Measurements from ENCODE around the gene EFNA4. TPM values are rescaled to one million over a fixed set of nuclear protein-coding genes. Genes with fewer than 3 reads are reported as not detected.

Gene EFNA4
- total and polyA plus RNA-seq, 9 of the 15 experiments (the other 6 are each of a cell fraction or from before 2014, with no cell fraction given) = 0.68 to 7.4 (median 6.1) TPM

DNA sequence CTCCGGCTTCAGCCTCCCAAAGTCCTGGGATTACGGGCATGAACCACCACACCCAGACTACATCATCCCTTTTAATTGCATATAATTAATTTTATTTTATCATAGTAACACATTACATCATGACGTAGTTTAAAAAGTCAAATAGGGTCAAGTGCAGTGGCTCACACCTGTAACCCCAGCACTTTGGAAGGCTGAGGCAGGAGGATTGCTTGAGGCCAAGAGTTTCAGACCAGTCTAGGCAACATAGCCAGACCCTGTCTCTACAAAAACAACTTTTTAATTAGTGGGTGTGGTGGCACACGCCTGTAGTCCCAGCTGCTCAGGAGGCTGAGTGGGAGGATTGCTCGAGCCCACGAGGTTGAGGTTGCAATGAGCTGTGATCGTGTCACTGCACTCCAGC lies 35.8 kb downstream of the EFNA4 start:
- H3K4me3 ChIP-seq = no peak overlapping the region
- 30% methylated on average over 7 of the region's 7 CpGs for WGBS (ENCODE audit: insufficient coverage, low coverage, missing lambda C conversion rate)
- no peaks in the 10 kb centered on the region for H3K9me3 ChIP-seq (replicated peaks; ENCODE audit: control insufficient read depth, insufficient read depth, low read depth, low read length)
- H3K4me2 ChIP-seq (ENCODE audit: insufficient read depth, low read length) = no peak overlapping the region
- no peak overlapping the region for H2AFZ ChIP-seq (ENCODE audit: low read depth, low read length)
- H3K27ac ChIP-seq (ENCODE audit: extremely low read depth, low read depth, low read length) = no peak overlapping the region
- no peak for FAIRE-seq
- intact Hi-C loops (cut with micrococcal nuclease) (loop anchor here (10.0 kb wide), 1 partner anchor 495 kb away; no protein-coding TSS in a partner anchor), in situ Hi-C loops (cut with MboI) (loop anchor here (10.0 kb wide), 1 partner anchor 495 kb away; no protein-coding TSS in a partner anchor)
- CTCF ChIA-PET (ENCODE audit: low intra/inter-chr PET ratio) = no interaction called here
- POLR2A ChIA-PET = no interaction called here
- no peak overlapping the region for H3K9ac ChIP-seq (ENCODE audit: insufficient read depth in 1 of 2, low read depth in 2 of 2, low read length in 2 of 2)
- no peaks in the 10 kb centered on the region for H3K9me1 ChIP-seq (ENCODE audit: control insufficient read depth, insufficient read depth, low read length)
- no peaks in the 10 kb centered on the region for H4K20me1 ChIP-seq (replicated peaks; ENCODE audit: control insufficient read depth, insufficient read depth, low read length)
- DNase-seq (ENCODE audit: extremely low read depth in 1 of 4, low spot score in 3 of 4) = no peak
- H3K36me3 ChIP-seq (ENCODE audit: control insufficient read depth, insufficient read depth, low read length) = no peaks in the 10 kb centered on the region
- BruUV-seq (replicated peaks) = no TSS peak
- no peaks in the 10 kb centered on the region; a peak in 2 of 5 replicates for H3K4me1 ChIP-seq (replicated peaks in 1 of 2; ENCODE audit: control insufficient read depth in 2 of 2, insufficient read depth in 2 of 2, low read length in 2 of 2)
- peaks cover 0 to 3% of the 10 kb centered on the region in 2 experiments; a peak in 1 of 5 replicates for H3K27me3 ChIP-seq (ENCODE audit: control insufficient read depth in 2 of 2, insufficient read depth in 2 of 2, low read length in 2 of 2)
- H3K79me2 ChIP-seq (ENCODE audit: control insufficient read depth, insufficient read depth, low read length) = no peaks in the 10 kb centered on the region
- no peak for ATAC-seq
- TF ChIP-seq ZNF274 (IDR thresholded peaks at IDR 0.05; ENCODE audit: borderline replicate concordance, low read depth, low read length) (no peak), SMARCE1 (IDR thresholded peaks at IDR 0.05) (no peak), HIVEP1 (CRISPR knock-in tag; IDR thresholded peaks at IDR 0.05) (no peak), NFE2L1 (tag; IDR thresholded peaks at IDR 0.05; ENCODE audit: borderline replicate concordance, low read depth) (no peak), ZBED1 (IDR thresholded peaks at IDR 0.05) (no peak), ZNF551 (CRISPR knock-in tag; IDR thresholded peaks at IDR 0.05) (no peak), CHD4 (IDR thresholded peaks at IDR 0.05; ENCODE audit: insufficient read depth, insufficient replicate concordance, low read depth, low read length, poor library complexity, severe bottlenecking) (no peak), EGR1 (conservative IDR thresholded peaks at IDR 0.05) (no peak), PCBP2 (IDR thresholded peaks at IDR 0.05; ENCODE audit: low read depth, low read length, poor library complexity, severe bottlenecking) (no peak), PML (IDR thresholded peaks at IDR 0.05; ENCODE audit: low read length) (no peak), SREBF1 (IDR thresholded peaks at IDR 0.05; ENCODE audit: borderline replicate concordance, low read depth, low read length) (no peak), ZNF785 (CRISPR knock-in tag; IDR thresholded peaks at IDR 0.05) (no peak), TCF3 (CRISPR knock-in tag; IDR thresholded peaks at IDR 0.05) (no peak), GTF2E2 (tag; IDR thresholded peaks at IDR 0.05) (no peak)
- TF ChIP-seq, protein P1, sequence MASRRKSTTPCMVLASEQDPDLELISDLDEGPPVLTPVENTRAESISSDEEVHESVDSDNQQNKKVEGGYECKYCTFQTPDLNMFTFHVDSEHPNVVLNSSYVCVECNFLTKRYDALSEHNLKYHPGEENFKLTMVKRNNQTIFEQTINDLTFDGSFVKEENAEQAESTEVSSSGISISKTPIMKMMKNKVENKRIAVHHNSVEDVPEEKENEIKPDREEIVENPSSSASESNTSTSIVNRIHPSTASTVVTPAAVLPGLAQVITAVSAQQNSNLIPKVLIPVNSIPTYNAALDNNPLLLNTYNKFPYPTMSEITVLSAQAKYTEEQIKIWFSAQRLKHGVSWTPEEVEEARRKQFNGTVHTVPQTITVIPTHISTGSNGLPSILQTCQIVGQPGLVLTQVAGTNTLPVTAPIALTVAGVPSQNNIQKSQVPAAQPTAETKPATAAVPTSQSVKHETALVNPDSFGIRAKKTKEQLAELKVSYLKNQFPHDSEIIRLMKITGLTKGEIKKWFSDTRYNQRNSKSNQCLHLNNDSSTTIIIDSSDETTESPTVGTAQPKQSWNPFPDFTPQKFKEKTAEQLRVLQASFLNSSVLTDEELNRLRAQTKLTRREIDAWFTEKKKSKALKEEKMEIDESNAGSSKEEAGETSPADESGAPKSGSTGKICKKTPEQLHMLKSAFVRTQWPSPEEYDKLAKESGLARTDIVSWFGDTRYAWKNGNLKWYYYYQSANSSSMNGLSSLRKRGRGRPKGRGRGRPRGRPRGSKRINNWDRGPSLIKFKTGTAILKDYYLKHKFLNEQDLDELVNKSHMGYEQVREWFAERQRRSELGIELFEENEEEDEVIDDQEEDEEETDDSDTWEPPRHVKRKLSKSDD (conservative IDR thresholded peaks at IDR 0.05; ENCODE audit: low read length) = no peak
- TF ChIP-seq, protein P2, sequence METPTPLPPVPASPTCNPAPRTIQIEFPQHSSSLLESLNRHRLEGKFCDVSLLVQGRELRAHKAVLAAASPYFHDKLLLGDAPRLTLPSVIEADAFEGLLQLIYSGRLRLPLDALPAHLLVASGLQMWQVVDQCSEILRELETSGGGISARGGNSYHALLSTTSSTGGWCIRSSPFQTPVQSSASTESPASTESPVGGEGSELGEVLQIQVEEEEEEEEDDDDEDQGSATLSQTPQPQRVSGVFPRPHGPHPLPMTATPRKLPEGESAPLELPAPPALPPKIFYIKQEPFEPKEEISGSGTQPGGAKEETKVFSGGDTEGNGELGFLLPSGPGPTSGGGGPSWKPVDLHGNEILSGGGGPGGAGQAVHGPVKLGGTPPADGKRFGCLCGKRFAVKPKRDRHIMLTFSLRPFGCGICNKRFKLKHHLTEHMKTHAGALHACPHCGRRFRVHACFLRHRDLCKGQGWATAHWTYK (CRISPR knock-in tag; IDR thresholded peaks at IDR 0.05) = no peak
- TF ChIP-seq, protein P3, sequence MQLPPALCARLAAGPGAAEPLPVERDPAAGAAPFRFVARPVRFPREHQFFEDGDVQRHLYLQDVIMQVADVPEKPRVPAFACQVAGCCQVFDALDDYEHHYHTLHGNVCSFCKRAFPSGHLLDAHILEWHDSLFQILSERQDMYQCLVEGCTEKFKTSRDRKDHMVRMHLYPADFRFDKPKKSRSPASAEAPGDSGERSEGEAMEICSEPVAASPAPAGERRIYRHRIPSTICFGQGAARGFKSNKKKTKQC (CRISPR knock-in tag; IDR thresholded peaks at IDR 0.05) = no peak
- TF ChIP-seq, protein P4, sequence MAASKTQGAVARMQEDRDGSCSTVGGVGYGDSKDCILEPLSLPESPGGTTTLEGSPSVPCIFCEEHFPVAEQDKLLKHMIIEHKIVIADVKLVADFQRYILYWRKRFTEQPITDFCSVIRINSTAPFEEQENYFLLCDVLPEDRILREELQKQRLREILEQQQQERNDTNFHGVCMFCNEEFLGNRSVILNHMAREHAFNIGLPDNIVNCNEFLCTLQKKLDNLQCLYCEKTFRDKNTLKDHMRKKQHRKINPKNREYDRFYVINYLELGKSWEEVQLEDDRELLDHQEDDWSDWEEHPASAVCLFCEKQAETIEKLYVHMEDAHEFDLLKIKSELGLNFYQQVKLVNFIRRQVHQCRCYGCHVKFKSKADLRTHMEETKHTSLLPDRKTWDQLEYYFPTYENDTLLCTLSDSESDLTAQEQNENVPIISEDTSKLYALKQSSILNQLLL (CRISPR knock-in tag; IDR thresholded peaks at IDR 0.05; ENCODE audit: borderline replicate concordance) = no peak

All from K562 (cell line).